Superior temporal gyrus (tissue), 1 donor: Measurements from ENCODE around the gene LRMDA.

Experiments
- DNase-seq: peaks from one replicate; pipeline ENCODE4 v3.0.0-alpha.2; 2016; ENCODE audit errors: extremely low spot score

The LRMDA gene

DNA sequence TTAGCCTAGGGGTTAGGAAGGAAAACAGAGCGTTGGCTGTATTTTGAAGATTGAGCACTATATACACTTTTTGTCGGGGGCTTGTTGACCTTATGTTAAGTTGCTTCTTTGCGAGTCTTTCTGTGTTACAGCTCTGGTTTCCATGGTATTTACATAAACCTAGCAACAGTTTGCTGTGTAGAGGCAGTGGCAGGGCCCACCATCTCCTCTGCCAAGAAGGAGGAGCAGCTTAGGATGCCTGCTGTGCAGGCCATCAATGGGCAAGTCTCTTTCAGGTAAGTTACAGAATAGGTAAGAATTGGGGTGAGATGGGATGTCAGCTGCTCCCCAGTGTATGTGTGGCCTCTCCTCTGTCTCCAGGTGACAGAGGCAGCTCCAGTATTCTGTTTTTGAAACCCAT lies 485.5 kb downstream of the LRMDA start:
- no peak for DNase-seq

DNA sequence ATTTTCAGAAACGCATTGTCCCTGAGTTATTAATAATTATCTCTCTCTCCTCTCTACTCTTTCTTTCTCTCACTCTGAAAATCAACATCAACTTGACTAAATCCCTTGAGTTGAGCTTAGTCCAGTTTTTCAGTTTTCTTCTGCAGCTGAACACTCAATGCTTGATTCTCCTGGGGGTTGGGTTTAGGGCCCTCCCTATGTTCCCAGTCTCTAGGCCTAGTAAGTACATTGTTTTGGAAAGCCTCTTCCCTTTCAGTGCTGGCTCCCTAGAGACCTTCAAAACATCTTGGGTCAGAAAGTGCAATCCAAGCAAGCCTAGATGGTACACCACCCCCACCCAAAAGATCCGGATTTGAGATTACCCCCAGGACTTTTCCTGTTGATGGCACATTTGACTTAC lies 488.5 kb downstream of the LRMDA start:
- DNase-seq, result no peak

DNA sequence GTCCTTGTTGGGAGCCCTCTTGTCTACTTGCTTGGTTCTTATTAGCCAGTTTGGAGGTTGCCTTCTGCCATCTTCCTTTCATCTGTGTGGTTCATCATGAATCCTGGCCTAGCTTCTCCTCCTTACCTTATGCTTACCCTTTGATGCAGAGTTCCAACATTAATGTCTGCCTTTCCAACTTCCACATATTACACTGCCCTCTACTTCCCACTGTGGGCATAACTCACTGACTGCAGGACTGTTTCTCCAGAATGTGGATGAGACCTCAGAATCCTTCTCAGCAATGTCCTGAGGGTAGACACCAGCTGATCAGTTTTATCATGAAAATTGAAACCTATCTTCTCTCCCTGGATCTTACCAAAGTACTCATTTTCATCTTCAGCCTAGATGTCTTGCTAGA lies 491.0 kb downstream of the LRMDA start:
- no peak for DNase-seq

DNA sequence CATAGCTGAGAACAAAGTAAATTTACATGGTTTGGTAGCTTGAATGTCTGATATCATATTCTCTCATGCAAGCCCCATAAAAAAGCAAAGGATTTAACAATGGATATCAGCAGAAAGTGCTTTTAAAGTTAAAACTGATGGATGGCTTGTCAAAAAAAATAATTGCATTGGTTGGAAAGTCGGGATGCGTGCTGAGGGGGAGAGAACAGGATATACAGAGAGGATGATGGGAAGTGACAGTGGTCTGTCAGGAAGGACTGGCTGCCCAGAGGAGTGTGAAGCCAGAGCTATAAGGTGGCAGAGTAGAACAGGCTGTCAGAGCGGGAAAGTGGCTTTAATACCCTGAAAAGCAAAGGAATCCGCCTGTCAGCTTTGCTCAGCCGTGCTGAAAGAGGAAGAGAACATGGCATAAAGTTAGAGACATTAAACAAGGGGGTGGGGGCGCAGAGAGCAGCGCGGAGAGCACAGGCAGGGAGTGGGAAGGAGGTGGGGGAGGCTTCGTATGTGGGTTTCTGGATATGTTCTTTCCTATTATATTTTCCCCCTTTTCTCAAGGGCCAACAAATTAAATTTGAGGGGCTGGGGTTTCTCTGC lies 493.0 kb downstream of the LRMDA start:
- DNase-seq, result no peak

DNA sequence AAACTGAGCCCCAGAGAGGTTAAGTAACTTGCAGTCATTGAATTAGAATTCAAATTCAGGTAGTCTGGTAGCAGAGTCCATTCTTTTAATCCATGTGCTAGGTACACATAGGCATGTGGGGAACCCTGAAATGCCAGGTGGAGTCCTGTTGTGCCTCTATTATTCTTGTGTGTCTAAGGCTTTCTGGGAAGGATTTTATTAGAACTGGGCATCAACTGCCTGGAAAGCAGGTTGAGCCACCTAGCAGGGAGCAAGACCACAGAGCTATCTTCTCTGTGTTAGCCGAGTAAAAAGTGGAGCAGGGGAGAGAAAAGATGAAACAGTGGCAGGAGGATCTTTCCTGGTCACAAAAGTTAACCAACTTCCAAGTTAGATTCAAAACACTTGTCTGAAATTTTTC lies 494.6 kb downstream of the LRMDA start:
- DNase-seq, result no peak

DNA sequence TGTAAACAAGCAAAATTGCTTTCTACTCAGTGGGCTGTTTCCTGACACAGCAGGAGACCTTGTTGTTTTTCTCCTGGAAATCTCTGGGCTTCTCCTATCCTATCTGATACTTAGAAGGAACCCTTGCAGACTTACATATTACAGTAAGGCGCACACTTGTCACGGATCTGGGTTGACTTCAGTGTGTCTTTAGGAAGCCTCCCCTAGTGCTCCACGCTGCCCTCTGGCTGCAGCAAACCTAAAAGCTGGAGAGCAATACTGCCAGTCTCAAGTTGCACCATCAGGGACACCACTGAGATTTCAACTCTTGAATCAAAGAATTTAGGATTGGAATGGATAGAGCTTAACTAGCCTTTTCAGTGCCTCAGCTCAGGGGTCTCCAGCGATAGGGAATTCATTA lies 495.3 kb downstream of the LRMDA start:
- no peak for DNase-seq

DNA sequence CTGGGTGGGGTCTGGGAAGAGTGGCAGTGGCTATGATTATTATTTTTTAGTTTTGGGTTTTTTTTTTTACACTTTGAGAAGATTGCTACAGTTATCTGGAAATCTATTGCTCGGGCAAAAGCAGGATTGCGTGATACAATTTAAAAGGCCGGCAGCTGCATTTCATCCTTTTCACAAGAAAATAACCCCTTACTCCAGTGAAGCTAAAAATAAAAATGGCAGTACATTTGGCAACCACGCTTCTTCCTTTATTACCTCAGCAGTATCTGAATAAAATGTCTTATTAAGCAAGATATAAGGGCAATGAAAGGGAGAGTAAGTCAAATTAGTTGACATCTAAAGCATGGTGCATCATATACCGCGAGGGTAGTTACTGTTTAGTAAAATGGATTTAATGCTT lies 496.8 kb downstream of the LRMDA start:
- DNase-seq, result no peak

DNA sequence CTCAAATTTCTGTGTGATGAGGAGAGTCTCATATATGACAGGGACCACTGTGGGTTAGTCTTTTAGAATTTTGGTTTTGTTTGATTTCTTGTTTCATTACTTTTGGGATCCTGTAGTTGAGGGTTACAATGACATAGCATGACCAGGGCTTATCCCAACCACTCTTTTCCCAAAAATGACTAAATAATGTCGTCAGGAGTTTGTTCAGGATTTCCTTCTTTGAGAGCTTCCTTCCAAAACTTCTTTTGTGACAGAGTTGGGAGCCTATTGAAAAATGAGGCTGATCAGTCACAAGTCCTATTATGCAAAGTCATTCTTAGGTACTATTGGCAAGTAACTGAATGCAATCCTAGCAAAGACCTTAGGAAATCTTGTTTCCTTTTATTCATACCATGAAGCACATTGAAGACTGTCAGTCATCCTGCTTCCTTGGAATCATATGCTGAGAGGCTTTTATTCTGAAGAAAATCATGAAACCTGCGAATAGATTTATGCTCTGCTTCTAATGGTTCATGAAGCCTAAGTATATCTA lies 498.3 kb downstream of the LRMDA start:
- no peak for DNase-seq

DNA sequence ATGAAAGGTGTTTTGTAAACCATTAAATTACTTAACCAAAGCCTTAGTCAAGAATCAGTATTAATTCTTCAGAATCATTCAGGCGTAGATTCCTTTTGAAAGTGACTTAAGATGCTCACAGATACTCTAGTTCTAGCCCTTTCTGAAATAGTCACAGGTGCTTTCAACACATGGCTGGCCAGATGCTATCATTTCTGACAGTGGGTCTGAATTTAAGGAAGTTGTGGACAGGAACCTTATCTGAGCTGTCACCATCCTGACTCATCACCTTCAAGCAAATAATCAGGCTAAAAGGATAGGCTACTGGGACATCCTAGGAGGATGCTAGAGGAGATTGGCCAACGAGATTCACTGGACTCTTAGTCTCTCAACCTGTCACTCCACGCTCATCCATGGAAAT lies 501.5 kb downstream of the LRMDA start:
- DNase-seq, result no peak

DNA sequence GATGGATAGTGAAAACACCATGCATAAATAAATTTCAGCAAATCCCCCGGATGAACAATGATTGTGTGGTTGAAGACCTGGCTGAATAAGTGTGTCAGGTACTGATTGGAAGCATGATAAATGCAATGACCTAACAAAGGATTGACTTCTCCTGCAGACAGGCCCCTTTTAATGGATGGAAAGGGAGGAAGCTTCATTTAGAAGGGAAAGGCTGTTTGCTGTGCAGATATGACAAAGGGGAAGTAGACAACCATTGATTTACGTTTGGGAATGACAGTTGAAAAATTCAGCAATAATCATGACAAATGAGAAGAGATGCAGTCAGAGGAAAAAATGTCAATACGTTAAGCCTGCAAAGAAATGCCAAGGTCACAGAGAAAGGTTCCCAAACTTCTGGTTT lies 503.8 kb downstream of the LRMDA start:
- no peak for DNase-seq

DNA sequence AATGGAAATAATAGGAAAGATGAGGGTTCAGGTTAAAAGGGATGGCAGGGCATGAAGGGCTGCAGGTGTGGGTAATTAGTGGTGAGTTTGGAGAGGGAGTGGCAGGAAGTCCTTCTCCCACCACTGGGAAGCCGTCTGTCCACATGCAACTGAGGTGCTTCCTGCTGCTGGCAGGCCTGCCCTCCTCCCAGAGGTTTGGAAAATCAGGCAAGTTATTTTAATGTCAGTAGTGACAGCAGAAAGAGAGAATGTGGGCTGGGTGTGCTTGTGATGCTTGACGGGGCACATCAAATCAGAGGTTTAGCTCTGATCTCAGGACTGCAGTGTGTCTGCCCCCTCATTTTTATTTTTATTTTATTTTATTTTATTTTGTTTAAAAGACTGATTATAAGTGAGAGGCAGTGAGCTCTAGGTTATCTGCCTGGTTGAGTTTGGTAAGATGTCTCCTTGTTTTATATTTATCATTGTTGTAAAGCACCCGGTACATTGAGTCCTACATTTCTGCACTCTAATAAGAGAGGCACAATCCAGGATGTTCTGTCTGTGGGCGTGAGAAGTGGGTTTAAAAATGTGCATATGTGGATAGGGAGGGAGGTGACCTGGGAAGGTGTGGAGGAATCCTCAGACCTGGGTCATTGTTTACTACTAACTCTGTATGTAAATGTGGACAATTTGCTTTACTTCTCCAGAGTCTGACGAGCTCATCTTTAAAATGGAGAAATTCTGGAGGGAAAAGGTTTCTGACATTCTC lies 504.4 kb downstream of the LRMDA start:
- no peak for DNase-seq

DNA sequence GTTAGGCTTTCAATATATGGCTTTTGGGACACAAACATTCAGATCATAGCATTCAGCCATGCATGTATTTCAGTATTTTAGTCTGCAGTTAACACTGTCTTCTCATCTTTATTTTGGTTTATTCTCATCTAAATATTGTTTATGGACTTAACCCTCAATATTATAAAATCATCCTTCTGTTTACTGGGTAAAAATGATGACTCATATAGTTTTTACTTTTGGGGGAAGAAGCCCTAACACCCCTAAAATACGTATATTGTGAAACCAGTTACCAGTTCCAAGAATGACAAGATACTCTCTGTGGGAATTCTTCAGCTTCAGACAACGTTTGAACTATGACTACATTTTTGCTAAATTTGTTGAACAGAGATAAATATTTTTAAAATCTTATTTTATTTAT lies 505.4 kb downstream of the LRMDA start:
- no peak for DNase-seq

DNA sequence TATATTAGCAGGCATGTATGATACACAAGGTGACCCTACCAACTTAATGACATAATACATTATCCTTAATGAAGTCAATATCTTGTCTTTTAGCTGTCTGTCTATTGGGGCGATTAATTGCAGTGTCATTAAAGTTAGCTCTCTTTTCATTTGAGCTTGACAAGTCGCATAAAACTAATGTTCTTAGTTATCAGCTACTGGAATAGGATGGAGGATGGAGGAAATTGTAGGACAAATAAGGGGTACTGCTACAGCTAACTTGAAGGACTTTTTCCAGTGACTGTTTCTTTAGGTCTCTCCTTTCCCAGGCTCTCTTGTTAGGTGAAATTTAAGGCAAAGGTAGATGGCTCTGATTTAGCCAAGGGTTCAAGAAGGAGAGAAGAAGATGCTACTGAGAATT lies 506.4 kb downstream of the LRMDA start:
- DNase-seq, result no peak

DNA sequence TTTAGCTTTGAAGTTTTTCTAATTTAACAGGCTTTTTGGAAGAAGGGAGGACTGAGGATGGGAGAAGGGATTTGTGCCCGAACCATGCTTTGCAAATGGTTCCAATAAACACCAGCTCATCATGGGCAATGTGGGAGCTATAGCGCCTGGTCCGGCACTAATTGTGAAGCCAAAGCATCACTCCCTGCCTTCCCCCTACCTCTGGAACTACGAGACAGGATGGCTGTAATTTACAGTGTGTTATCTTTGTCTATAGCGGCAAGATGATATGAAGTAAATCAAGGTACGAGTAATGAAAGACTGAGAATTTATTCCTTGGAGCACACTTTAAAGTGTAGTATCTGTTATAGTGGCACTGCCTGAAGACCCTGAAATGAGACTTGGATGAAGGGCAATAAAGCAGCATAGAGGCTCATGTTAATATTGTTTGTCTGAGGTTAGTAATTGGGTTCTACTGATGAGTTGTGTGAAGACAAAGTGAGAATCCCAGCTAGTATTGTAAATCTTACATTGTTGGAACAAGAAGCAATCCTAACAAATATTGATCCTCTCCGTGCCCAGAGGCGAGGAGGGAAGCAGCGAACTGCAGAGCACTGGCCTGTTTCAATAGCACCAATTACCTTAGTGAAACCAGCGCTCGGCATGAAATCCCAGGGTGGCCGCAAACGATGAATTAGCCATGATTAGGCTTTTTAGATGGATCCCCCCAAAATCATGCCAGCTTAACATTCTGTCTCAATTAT lies 507.1 kb downstream of the LRMDA start:
- DNase-seq, result no peak

DNA sequence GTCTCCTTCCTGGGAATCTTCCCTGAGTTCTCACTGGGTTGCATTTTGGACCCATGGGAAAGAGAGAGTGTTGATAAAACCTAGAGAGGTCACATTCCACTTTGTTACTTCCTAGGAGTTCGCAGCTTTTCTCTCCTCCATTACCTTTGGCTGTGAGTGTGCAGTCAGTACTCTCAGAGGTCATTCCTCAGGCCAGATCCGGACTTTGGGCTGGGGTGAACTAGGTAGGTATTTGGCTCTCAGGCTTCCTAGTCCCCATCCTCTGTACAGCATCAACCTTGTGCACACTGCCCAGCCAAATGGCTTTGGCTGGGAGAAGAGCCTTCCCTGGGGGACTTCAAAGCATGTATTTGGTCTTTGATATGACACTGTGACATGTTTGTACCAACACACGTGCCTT lies 508.1 kb downstream of the LRMDA start:
- DNase-seq, result no peak

DNA sequence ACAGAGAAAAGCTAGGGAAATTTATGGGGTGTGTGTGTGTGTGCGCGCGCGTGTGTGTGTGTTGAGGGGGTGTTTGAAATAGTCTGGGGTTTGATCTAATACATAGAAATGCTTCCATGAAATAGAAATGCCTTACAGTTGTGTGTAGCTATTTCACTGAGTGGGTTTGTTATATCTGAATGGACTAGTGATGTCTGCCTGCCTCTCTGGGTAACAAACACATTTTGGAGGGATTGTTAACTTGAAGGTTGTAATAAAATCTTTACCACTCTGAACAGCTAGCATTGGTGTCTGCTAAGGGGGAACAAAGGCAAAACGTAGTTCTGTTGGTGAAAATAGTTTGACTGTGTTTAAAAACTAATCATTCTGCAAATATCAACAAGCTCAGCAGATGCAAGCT lies 509.3 kb downstream of the LRMDA start:
- DNase-seq, result no peak

DNA sequence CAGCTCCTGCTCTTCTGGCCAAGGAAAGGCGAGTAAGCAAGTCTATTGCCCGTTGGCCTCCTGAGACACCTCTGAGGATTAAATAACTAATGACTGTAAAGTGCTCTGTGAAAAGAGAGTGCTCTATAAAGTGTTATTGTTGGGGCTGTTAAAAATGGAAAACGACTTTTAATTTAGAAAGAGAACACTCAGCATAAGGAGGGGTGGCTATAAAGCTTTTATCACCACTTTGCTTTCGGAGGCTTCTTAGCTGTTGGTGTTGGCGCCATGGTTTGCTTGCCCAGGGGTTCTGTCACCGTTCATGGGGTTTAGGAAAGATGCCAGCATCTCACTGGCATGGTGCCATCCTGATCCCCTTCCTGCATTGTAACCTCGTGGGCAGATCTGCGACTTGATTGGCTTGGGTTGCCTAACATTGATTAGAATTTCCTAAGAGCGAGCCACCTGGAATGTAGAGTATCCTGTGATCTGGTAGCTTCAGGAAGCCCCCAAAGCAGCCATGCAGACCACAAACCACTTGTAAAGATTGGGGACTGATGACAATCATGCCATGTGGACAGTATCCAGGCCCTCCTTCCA lies 509.9 kb downstream of the LRMDA start:
- DNase-seq, result no peak

DNA sequence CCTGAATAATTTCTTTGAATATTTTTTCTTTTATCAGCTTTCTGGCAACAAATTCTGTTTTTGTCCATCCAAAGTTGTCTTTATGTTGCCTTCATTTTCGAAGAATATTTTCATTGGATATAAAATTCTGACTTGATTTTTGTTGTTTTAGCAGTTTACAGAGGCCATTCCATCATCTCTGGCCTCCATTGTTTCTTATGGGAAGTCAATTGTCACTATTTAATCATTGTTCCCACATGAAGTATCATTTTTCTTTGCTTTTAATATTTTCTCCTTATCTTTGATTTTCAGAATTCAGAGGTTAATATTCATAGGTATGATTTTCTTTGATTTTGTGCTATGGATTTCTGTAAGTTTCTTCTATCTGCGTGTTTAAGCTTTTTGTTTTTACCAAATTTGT lies 512.6 kb downstream of the LRMDA start:
- DNase-seq, result no peak

DNA sequence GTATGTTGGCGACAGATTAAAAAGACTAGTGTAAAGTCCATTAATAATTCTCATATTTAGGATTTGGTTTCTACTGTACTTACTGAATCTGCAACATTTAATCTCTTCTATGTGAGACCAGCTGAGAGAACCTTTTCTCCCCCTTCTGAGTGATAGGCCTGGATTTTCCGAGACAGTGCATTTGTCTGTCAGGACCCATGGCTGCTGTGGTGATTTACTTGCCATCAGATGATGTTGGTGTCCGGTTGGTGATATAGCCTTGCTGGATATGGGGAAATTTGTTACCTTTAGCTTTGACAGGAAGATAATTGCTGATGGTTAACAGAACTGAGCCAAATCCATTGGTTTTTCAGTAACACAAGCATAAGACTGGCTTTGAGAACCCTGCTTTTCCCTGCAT lies 517.2 kb downstream of the LRMDA start:
- DNase-seq, result no peak

DNA sequence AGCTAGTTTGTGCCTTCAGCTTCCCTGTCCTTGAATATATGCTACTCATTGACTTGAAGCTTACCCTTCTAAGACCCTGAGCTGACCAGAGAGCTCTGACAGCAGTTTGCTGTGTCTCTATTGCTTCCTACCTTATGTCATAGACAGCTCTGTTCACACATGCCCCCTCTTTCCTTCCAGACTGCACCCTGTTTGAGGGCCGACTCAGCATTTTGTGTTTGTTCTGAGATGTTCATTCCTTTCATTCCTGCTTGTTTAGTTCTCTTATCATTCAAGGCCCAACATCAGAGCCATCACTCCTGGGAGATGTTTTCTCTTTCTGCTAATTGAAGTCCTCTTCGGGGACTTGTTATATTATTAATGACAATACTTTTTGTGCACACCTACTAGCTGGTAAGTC lies 518.9 kb downstream of the LRMDA start:
- DNase-seq, result no peak

DNA sequence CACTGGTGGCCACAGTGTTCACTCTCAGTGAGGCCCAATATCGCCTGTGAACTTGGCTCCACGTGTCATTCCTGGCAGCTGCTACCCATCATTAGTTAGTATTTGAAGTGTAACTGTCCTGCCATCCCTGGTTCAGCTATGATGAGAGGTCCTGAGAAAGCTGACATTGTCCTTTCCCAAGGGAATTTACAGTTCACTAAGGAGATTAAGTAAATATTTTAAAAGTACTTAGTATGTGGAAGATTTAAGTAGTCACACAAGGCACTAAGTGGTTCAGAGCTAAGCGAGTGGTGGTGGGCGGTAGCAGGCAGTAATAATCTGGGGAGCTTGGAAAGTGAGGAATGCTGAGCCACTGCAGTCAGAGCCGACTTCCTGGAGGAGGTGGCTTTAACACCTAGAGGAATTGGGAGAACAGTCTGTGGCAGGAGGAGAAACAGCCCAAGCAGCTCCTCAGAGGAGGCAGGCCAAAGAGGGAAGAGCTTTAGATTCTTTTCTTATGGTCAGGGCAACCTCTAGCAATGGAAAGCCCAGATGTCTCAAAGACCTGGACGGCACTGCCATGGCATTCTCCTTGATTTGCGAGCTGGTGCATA lies 519.7 kb downstream of the LRMDA start:
- DNase-seq, result no peak

DNA sequence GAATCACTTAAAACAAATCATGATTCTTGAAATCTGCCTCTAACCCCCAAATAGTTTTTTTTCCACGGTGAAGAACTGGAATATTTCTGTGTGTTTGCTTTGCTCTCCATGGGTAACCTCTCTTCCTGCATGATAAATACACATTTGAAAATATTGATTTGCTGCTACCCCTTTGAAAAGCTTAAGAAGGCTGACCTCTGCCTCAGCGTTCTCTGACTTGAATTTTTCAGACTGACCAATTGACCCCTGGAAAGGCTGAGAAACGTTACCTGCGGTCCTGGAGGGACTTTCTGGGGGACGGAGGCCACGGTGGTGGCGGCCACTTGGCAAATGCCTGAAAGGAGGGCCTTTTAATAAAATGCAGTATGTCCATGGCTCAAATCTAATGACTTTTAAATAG lies 520.2 kb downstream of the LRMDA start:
- DNase-seq, result no peak
